ENCODE measurements around the gene HMX1.

The HMX1 gene

DNA sequence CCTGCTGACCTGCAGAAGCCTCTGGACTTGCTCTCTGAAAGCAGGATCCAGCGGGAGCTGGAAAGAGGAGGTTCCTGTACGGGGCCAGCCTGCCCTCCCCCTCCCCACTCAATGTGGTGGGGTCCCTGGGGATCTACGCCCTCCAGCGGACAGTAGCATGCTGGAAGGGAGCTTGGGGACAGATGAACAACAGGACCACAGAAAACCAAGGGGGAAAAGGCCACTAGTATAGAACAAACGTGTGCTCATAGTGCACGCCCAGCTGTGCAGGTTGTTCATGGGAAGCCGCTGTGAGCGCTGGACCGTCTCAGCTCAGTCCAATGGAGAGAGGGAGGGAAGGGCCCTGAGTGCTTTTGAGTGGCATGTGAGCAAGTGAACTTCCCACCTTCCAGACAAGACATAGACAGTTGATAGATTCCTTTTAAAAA is 15.8 kb downstream of the HMX1 start:
- DNase-seq (ENCODE audit: low read depth) = no peak

DNA sequence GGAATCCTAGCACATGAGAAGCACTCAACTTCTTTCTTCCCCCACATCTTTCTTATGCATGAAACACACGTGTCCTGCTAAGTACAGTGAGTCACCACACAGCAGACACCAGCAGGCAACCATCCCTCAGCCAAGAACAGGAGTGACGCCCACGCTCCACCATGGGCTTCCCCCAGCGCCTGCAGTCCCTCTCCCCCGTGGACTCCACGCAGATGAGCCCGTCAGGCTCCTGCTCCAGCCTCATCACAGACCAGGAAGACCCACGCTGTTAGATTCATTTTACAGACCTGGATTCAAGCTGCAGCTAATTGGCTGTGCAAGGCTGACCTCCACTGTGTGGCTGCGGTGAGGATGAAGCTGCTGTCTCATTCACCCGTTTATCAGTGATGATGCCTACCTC is 16.7 kb downstream of the HMX1 start:
- DNase-seq (ENCODE audit: low read depth) = no peak

- no peak for DNase-seq (ENCODE audit: low read depth)
Measured at GRCh38 chr4:8854016-8854415, 17.6 kb downstream of the HMX1 start.

GRCh38 chr4:8853249-8853648 is 18.4 kb downstream of the HMX1 start:
- DNase-seq (ENCODE audit: low read depth) = no peak

DNA sequence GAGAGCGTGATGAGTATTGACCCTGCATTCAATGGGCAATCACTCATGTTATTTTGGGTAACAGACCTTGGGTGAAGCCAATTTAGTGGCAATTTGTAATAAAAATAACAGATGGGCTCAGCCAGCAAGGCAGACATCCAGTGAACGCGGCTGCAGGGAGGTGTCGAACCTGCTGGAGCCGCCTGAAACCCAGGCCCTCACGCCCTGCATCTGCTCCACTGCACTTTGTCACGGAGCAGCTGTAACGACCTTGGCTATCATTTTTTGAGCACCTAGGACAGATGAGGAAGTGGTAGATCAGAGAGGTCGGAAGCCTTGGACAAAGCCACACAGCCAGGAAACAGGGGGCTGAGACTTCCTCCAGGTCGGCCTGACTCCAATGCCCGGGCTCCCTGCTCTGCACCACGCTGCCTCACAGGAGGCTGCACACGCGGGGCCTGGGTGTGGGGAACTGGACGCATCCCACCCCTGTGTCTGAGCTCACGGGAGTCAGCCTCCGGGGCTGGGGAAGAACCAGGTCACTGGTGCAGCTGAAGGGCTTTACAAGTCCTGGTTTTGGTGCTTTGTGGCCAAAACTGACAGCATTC is 19.4 kb downstream of the HMX1 start:
- DNase-seq (ENCODE audit: low read depth) = no peak

- DNase-seq (ENCODE audit: low read depth) = no peak
Measured at GRCh38 chr4:8851321-8852117, 20.1 kb downstream of the HMX1 start.

DNA sequence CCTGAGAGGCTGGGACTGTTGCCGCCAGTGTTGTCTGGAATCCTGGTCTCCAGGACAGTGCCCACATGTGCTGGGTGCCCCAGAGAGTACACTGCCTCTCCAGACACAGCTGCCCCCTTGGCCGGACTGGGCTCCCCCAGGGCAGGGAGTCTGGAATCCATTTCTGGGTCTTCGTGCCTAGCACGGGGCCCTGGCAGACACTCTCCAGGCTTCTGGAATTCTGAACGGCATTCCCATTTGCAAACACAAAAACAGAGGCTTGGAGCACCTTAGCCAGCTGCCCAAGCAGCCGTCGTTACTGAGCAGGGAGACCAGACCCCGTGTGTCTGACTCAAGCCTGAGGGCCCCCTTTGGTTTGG is 20.8 kb downstream of the HMX1 start:
- no peak for DNase-seq (ENCODE audit: low read depth)

DNA sequence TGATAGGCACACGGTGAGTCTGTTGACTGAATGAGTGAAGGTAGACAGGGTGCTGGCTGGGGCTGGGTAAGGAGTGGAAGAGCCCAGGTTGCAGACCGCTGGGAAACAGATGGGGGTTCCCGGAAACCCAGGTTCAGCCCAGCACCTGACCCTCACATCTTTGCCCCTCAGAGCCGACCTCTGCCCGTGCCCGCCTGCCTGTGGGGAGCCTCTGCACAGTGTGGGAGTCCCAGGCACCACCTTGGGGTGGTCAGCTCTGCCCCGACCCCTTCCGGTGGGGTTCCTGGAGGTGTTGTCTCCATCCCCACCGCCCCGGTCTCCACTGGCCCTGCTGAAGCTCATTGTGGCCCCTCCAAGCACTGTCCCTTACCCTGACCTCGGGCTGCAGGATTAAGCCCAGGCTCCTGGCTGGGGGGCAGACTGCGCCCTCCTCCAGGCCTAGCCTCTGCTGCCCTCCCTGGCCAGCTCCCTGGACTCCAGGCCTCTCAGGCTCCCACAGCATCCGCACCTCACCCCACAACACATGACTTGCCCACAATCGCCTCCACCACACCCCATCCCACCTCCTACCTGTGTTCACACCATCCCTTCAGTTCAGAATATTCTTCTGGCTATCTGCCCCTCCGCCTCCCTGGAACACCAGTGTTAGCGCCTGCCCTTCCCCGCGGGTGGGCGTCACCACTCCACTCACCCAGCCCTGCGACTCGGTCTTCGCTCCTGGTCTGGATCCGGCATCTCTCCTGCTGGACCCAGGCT is 21.4 kb downstream of the HMX1 start:
- no peak for DNase-seq (ENCODE audit: low read depth)

DNA sequence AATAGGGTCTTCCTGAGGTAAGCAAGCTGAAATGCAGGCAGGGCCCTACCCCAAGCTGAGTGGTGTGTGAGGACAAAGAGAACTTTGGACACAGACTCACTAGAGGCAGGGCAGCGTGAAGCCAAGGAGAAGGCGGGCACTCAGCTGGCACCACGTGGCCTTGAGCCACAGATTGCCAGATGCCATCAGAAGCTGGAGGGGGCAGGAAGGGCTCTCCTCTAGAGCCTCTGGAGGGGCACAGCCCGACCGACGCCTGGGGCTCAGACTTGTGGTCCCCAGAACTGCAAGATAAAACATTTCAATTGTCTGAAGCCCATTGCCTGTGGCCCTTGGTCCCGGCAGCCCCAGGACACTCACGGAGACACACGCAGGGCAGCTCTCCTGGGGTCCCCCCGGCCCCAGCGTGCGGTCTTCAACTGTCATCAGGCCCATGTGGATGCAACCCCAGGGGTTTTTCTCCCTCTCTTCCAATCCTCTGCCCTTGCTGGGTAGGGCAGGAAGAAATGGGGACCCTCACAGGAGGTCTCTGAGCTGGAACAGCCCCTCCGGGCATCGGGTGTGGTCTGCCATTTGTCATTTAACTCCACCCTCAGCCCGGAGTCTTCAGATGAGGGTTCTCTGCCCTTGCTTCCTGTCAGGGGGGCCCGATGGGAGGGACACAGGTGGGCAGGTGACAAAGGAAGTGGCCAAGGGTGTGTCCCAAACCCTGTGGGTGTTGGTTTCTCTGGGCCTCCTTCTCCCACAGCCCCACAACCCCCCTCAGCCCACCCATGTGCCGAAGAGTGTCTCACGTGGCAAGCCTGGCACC is 22.2 kb downstream of the HMX1 start:
- no peak for DNase-seq (ENCODE audit: low read depth)

- DNase-seq (ENCODE audit: low read depth) = no peak
Measured at GRCh38 chr4:8848507-8849265, 23.0 kb downstream of the HMX1 start.

DNA sequence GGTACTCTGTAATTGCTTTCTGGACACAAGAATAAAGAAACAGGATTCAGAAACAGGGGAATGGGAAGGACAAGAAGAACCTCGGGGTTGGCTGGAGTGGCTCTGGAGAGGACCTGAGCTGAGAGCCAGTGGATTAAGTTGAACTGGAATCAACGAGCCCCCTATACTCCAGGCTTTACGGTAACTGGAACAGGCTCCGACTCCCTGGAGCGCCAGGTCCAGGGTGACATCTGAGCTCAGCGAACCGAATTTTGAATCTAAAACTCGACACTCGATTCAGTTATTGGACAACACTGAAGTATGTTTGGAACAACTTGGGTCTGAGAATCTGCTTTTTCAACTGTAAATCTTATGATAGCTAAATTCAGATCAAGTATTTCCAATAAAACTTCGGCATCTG is 23.9 kb downstream of the HMX1 start:
- DNase-seq (ENCODE audit: low read depth) = no peak

- no peak for DNase-seq (ENCODE audit: low read depth)
Measured at GRCh38 chr4:8847331-8847730, 24.3 kb downstream of the HMX1 start.

DNA sequence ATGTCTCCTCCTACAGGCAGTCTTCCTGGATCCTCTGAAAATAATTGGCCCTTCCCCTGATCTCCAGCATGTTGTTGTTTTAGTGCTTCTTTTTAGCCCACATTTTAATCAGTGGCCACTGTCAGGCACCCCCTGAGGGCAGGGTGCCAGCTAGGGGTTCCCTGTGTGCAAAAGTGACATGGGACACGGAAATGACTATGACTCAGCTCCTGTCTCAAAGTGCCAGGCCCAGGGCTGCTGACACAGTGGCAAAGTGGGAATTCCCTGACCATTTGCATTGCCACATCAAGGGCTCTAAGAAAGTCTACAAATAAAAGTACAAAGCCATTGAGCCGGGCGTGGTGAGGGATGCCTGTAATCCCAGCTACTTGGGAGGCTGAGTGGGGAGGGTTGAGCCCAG is 24.8 kb downstream of the HMX1 start:
- no peak for DNase-seq (ENCODE audit: low read depth)

- no peak for DNase-seq (ENCODE audit: low read depth)
Measured at GRCh38 chr4:8846046-8846720, 25.5 kb downstream of the HMX1 start.

- DNase-seq (ENCODE audit: low read depth) = no peak
Measured at GRCh38 chr4:8844976-8845690, 26.5 kb downstream of the HMX1 start.

- no peak for DNase-seq (ENCODE audit: low read depth)
Measured at GRCh38 chr4:8843597-8843996, 28.0 kb downstream of the HMX1 start.

GRCh38 chr4:8842614-8843013 is 29.0 kb downstream of the HMX1 start:
- no peak for DNase-seq (ENCODE audit: low read depth)

DNA sequence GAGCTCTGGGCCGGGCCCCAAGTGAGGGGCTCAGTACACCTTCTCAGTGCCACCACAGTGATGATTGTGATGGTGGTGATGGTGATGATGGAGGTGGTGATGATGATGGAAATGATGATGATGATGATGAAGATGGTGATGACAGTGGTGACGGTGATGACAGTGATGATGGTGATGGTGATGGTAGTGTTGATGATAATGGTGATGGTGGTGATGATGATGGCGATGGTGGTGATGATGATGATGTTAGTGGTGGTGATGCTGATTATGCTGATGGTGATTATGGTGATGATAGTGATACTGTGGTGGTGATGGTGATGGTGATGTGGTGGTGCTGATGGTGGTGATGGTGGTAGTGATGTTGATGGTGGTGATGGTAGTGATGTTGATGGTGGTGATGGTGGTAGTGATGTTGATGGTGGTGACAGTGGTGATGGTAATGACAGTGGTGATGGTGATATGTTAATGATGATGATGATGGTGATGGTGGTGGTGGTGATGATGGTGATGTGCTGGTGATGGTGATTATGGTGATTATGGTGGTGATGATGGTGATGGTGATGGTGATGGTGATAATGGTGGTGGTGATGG is 29.9 kb downstream of the HMX1 start:
- no peak for DNase-seq (ENCODE audit: low read depth)

DNA sequence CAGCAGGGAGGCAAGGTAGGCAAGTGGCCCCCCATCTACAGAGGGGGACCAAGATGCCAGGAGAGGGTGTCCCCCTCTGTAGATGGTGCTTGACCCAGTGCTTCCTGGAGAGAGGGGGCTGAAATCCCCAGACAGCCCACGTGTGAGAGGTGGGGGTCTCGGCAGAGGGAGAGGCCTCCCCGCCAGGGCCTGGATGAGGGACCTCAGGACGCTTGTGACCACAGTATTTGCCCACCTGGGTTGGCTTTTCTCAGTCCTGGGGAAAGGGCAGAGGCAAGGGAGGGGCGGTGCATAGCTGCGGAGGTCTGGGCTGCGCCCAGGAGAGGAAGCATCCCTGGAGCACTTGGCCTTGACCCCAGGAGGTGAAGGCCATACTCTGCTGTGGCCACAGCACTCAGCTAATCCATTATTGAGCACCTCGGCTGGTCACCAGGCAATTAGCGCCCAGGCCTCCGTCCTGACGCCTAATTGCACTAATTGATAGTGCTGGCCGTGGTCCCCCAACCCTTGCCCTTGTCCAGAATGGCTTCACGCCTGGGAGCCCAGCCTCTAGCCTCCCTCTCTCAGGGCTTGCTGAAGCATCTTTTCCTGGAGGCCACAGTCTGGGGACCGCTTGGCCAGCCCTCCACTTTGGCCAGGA is 30.7 kb downstream of the HMX1 start:
- no peak for DNase-seq (ENCODE audit: low read depth)
